SK-N-DZ (cell line): ENCODE results near the gene TMEM123.

ENCODE experiments used
- DNase-seq: peaks from one replicate; pipeline ENCODE4 v3.0.0-alpha.2; 2015; ENCODE audit warnings: low spot score

TMEM123 gene

DNA sequence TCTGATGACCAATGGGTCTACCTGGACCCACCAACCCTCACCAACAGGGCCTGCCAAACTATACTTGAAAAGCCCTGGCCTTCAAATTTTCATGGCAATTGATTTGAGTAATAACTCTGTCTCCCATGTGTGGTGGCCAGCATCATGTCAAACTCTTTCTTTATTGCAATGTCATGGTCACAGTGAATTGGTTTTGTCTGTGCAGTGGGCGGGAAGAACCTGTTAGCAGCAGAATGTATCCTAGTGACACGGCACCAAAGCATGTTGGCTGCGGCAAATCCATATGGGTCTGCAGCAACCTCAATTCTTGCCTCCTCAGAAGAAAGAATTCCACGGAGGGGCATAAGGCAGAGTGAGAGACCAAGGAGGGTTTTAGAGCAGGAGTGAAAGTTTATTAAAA lies 19.6 kb upstream of the TMEM123 start:
- no peak for DNase-seq

DNA sequence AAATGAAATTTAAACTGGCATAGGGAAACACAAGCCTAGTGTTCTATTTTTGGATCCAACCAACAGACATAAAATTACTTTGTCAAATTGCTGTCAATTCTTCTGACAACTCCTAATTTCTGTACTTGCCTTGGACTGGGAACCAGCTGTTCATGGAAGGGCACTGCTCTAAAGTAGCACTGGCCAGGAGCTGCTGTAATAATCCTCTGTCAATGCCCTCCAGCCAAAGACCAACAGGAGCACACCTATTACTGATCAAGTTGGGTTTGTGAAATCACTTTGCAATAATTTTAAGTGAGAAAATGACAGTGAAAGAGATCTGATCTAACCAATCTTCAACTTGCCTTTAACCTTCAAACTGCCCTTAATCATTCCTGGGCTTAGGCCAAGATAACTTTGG lies 18.9 kb upstream of the TMEM123 start:
- no peak for DNase-seq

DNA sequence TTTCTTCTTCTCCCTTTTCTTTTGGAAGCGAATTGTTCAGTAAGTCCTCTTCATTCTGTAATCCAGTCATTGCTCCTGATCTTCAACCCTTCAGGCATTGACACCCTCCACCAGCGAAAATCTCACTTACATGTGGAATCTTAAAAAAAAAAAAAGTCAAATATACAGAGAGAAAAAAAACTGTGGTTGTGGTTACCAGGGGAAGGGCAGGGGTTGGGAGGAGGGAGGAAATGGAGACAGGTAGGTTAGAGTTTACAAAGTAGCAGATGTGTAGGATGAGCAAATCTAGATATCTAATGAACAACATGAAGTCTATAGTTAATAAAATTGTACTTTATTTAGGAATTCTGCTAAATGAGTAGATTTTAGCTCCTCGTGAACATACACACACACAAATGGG lies 17.7 kb upstream of the TMEM123 start:
- no peak for DNase-seq

DNA sequence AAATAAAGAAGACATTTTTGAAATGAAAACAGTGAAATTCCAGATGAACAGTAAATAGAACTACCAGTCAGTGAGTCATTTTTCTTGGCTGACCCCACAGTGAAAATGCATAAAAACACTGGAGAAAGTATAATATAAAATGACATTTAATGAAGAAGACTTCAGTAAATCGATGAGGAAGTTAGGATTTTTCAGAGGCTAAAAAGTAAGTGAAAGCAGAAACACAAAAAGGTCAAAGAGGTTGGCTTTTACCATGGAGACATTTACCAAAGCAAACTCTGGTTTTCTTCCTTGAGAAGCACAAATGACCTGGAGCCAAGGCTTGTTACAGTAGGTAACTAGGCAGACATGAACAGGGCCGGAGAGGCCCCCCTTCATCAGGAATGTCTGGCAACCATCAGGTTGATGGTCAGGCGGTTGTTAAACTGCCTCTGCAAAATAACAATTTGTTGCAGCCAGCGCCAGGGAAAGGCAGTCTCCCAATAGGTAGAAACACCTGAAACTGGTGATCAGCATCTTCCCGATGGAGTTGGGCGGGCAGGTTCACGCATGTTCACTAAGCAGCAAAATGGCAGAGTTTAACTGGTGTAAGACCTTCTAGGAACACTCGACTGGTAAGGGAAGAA lies 16.7 kb upstream of the TMEM123 start:
- peak; percentile 18 for DNase-seq

DNA sequence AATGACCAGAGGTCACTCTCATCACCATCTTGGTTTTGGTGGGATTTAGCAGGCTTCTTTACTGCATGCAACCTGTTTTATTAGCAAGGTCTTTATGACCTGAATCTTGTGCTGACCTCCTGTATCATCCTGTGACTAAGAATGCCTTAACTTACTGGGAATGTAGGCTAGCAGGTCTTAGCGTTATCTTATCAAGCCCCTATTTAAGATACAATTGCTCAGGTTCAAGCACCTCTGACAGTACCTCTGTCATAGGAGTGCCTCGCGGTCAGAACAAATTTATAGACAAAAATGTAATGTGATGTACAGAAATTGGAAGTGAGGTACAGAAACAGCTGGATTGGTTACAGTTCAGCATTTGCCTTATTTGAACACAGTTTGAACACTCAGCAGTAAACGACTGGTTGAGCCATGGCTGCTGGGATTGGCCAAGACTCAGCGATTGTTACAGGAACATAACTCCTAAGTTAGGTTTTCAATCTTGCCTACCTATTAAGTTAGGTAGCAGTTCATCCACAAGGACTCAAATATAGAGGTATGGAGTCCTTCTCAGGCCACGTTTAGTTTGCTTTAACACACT lies 16.1 kb upstream of the TMEM123 start:
- DNase-seq: no peak

DNA sequence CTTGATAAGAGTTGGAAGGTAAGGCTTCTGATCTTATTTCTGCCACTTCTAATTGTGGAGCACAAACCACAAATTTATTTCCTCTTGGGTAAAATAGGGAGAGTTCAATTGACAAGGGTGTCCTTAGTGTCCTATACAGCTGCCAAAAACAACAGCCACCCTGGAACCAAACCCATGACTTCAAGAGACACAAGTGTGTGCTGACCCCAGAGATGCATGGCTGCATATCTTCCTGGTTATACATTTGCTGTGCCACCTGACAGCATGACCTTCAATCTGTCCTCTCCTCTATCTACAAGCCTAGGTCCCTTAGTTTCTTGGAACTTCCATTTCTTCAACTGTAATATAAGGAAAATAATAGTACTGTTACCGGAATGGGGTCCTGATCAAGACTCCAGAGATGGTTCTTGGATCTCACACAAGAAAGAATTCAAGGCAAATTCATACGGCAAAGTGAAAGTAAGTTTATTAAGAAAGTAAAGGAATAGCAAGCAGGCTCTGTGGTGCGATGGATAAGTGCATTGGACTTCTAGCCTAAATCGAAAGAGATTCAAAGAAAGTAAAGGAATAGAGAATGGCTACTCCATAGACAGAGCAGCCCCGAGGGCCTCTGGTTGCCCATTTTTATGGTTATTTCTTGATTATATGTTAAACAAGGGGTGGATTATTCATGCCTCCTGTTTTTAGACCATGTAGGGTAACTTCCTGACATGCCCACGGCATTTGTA lies 15.5 kb upstream of the TMEM123 start:
- DNase-seq: no peak

DNA sequence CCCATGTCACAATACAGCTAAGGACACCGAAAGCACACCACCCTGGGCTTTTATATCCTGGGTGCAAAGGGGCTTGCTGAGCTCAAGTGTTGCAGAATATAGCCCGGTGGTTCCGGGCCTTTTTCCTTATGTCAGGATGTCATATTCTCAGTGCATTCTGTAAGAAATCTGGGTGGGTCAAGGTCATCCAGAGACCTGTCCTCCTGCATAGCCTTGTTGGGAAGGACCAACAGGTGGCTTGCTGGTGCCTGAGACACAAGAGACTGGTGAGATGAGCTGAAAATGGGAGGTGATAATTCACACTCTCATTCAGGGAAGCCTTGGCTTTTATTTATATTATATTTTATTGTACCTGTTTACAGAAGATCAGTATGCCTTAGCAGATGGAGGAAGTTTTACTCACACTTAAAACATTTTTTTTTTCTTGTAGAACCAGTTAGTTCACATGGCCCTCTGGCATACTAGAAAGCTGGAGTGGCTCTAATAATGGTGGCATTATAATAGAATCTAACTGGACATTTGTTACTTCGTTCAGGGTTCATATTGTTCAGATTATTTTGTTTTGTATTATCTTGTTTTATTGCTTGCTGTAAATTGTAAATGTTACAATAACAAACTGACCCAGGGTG lies 14.6 kb upstream of the TMEM123 start:
- DNase-seq: no peak

DNA sequence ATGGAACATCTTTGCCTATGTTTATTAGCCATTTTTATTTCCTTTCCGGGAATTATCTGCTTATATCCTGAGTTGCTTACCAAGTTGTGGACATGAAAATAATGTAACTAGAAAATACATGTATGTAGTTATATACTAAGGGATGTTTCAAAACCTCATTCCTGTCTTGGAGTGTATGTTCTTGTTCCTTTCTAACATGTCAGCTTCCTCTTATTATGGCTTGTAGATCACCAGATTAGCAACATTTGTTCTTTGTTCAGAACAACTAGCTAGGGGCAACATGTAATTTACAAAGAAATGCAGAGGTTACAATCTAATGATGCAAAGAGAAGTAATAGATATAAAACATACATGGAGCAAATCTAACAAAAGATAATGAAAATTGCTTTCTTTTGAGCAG lies 13.1 kb upstream of the TMEM123 start:
- DNase-seq: no peak

DNA sequence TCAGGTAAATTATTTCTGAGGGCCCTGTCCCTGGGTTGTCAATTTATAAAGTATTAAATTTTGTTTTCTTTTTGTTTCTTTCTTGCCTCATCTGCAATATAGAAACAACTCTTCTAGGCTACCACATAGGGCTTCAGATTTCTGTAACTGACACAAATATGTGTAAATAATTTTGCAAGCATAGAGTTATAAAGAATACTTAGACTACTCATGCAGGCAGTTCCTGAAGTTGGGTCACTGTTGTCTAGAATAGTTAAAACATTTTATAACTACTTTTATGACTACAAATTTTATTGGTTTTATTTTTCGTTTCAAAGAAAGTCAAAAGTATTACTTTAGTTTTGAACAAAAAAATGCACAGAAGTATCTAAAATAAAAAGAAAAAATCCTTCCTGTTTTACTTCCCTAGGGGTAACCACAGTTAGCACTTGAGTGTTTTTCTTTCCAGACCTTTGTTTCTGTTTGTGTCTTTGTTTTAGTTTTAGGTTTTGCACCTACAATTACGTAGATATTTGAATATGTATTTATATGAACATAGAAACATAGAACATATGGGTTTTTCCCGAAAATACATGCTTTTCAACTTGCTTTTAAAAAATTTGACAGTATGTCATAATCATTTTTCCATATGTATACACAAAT lies 12.4 kb upstream of the TMEM123 start:
- no peak for DNase-seq

DNA sequence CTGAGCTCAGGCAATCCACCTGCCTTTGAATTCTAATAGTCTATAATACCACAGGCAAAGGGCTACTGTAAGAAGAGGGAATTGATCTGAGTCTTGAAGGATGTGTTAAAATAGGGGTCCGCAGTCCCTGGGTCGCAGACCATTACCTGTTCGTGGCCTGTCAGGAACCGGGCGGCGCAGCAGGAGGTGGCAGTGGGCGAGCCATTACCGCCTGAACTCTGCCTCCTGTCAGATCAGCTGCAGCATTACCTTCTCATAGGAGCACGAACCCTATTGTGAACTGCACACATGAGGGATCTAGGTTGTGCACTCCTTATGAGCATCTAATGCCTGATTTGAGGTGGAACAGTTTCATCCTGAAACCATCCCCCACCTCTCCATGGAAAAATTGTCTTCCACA lies 11.5 kb upstream of the TMEM123 start:
- DNase-seq: no peak

DNA sequence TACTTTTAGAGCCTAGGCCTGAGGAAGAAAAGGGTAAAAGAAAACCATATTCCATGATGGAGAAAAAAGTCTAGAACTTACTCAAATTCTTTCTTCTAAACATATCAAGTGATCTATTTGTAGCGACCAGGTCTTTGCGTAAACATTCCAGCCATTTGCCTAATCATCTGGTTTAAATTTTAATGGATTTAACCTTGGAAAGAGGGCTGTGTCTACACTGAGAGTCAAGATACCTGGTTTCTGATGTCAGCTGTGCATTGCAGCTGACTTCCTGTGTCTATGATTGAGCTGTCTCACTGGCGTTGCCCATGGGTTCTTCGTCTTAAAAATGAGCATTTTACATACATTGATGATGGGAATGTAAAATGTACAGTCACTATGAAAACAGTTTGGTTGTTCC lies 10.0 kb upstream of the TMEM123 start:
- DNase-seq: no peak

DNA sequence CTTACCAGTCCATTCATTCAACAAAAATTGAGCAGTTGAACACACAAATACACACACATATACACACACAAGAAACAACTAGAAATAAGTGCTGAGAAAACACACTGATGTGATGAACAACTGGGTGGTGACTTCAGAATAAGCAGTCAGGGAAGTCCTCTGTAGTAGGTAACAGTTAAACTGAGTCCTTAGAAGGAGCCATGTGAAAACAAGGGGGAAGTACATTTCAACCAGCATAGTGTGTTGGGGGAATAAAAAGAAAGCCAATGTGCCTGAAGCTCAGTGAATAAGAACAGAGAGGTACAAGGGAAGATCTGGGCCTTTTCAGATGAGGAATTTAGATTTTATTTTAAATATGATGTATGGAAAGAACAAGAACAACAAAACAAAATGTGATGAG lies 6.8 kb upstream of the TMEM123 start:
- DNase-seq: no peak

DNA sequence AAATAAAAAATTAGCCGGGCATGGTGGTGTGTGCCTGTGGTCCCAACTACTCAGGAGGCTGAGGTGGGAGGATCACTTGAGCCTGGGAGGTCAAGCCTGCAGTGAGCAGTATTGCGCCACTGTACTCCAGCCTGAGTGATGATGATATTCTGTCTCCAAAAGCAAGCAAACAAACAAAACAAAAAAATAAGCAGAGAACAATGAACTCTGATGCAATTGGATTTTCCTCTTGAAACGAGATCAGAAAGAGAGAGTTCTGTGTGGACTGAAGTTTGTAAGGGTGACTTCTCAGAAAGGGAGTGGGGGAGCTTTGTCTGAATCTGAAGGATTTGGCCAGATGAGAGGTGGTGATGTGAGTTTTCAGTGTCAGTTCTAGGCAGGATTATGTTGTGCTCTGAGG lies 6.0 kb upstream of the TMEM123 start:
- no peak for DNase-seq

DNA sequence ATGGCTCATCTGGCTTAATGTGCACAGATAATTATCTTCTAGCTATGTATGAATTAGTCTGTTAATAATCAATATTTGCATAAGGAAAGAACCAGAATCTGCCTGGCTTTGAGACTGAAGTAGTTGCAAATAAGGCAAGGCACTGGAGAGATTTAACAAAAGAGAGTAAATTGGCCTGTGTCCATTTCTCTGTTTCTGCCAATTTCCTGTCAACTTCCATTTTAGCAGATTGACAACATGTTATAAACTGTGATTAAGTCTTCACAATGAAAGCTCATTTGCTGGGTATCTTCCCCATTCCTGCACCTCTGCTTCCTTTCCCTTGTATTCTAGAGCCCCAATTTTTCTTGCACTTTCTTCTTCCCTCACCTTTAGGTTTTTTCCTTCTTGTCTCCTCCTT lies 5.3 kb upstream of the TMEM123 start:
- no peak for DNase-seq

DNA sequence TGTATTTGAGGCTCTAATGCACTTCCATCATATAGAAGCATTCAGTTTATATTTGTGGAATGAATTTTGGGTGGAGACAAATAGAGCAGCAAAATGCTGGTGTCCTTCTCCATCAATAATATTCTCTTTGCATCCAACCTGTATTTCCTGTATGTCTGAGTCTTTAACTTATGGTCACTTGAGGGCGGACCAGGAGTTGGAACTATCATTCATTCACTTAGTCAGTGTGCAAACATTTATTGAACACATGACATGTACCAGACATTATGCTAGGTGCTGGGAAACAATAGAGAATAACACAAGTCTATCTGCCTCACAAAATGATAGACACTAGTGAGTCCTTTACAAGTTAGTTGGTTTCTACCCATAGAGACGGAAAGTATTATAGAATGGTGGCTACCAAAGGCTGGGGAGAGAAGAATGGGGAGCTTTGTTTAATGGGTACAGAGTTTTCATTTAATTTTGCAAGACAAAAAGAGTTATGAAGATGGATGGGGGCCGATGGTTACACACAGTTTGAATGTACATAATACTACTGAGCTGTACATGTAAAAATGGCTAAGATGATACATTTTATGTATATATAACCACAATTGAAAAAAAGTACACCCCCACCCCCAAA lies 4.6 kb upstream of the TMEM123 start:
- DNase-seq: no peak

DNA sequence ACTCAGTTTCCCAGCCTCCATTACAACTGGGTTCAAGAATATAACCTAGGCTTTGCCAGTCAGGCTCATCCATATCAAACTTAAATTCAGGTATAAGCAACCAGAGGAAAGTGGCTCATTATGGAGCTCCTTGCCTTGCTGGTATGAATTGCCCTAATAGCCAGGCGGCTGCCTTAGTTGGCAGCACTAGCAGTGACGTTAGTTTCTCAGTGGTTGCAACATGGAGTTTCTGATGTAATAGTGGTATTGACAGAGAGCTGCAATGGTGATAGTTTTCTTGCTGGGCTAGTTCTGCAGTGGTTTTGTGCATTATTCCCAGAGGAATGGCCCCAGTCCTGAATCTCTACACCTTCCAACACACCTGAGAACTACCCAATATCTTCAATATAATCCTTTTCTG lies 3.8 kb upstream of the TMEM123 start:
- no peak for DNase-seq

DNA sequence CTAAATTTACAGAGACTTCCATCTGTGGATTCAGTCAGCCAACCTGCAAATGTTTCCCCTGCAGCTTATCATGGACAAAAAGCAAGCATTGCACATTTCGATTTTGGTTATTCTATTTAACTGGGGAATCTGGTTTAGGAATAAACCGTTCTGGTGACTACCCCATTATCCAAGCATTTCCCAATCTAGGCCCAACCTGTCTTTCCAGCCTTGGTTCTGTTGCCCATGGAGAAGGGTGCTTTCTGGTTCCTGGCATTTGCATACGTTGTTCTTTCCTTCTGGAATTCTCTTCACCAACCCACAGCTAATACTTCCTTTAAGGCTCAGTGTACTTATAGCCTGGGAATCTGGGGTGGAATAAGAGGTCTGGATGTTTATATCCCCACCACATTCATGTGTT lies 1.4 kb upstream of the TMEM123 start:
- no peak for DNase-seq

DNA sequence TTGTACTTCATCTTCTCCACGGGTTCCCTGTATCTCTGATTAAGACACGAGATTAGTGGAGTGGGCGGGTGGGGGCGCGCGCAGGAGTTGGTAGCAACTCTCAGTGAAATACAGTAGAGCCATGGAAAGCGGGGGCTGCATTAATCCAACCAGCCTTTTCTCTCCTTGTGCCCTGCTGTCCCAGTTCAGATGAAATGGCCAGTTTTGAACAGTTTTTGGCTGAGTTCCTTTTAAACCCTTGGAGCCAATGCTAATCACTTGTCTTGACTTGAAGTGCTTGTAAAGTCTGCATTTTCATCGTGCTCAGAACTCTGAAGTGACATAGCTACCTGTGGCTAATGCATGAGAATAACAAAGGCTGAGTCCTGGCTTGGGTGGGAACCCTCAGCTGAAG lies 734 bp upstream of the TMEM123 start:
- no peak for DNase-seq

DNA sequence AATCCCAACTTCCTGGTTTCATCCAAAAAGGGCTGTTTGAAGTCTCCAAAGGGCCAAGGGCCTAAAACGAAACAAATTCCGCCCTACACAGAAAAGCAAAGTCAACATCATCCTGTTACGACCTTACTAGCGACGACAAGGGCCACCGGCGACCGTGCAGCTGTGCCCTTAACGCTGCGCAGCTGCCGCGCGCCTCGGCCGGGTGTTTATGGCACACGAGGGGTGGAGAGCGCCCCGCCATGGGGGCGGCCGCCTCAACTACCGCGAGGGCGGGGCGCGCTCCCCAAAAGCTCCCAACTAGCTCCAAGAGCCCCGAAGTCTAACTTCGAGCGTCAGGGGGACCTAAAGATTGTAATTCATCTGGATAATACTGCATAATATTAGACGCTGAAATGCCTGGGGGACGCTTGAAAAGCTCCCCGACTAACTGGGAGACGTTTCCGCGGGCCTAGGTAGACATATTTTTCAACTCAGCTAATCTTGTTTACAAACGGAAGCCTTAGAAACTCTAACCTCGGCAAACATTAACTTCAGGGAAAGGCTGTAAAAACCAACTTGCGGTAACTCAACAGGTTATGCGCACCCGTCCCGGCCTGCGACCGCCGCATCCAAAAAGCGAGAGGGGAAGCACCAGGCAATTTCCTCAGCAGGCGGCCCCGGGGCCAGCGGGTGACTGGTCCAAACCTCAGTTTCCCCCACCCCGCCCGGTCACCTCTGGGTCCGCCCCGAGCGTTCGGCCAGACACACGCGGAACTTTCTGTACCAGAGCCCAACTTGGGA lies 694 bp downstream of the TMEM123 start:
- peak; percentile 37 for DNase-seq

DNA sequence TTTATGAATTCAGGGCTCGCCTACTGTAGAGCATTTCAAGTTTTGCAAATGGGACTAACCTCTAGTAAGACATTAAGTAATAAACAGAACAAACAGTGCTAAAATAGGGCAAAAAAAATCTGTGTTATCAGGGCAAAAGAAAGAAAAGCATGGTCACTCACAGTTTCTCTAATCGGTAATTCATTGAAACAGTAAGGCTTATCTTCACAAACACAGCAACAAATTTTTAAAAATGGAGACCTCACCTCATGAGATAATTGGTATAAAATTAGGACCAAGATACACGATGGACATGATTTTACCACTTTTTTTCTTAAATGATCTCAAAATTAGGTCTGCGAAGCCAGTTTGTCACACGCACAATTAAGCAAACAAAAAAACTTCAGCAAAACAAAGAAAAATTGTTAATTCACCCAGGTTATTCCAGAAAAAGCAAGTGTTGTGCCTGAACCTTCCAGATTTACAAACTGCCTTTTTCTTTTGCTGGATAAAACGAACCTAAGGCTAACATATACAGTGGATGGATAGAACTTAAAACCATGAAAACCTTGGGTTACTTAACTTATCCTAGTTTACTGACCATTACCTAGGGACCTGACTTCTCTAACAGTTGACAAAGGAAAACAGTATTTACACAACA lies 1.4 kb downstream of the TMEM123 start:
- no peak for DNase-seq
